Measurements from ENCODE around the gene MIOX.
"Not testable (repeated sequence)": the region's sequence is repeated elsewhere in the genome, so short reads cannot be mapped to it uniquely, and the experiment has no call there.

MIOX gene

GRCh38 chr22:50530877-50531545 is 44.4 kb downstream of the MIOX start:
- DNase-seq = peak; percentile 86

DNA sequence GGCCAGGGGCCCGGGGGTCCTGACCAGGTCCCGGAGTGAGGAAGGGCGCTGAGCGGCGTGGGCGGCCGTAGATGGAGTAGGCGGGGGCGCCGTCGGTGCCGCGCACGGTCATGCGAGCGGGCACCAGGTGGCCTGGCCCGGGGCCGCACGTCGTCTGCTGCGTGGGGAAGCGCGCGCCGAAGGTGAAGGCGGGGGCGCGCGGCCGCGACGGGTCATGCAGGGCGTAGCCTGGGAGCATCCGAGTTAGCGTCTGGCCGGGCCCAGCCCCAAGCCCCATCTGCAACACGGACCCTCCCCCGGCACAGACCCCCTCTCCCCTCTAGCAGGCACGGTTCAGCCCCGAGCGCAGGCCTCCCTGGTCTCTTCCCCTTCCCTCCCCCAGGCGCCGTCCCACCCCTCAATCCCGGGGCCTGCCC is 44.9 kb downstream of the MIOX start:
- DNase-seq = peak; percentile 75

DNA sequence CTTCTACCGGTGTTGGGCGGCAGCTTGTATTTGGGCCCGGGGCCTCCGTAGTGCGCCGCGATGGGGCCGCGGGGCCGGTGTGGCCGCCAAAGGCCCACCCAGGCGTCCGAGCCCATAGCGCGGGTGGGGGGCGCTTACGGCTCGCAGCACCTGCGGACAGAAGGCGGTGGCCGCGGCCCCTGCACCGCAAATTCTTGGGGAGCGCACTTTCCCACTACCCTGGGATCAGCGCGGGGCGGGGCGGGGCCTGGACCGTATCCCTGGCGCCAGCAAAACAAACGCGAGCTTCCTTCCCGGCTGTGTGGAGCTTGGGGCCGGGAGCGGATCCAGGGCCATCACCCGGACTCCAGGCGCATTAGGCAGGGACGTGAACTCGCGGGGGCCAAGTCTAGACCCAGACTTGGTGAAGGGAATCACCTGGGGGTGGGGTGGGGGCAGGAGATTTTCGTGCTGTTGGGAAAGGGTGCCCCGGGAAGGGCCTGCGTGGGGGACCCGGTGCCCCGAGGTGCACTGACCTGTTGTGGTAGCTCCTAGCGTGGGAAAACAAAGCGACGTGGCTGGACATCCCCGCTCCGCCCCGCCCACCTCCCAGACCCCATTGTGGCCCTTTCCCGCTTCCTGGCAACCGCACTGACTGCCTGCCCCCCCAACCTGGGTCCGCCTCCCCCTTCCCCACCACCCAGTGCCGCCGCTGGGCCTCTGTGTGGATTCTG is 45.5 kb downstream of the MIOX start:
- DNase-seq = no peak

DNA sequence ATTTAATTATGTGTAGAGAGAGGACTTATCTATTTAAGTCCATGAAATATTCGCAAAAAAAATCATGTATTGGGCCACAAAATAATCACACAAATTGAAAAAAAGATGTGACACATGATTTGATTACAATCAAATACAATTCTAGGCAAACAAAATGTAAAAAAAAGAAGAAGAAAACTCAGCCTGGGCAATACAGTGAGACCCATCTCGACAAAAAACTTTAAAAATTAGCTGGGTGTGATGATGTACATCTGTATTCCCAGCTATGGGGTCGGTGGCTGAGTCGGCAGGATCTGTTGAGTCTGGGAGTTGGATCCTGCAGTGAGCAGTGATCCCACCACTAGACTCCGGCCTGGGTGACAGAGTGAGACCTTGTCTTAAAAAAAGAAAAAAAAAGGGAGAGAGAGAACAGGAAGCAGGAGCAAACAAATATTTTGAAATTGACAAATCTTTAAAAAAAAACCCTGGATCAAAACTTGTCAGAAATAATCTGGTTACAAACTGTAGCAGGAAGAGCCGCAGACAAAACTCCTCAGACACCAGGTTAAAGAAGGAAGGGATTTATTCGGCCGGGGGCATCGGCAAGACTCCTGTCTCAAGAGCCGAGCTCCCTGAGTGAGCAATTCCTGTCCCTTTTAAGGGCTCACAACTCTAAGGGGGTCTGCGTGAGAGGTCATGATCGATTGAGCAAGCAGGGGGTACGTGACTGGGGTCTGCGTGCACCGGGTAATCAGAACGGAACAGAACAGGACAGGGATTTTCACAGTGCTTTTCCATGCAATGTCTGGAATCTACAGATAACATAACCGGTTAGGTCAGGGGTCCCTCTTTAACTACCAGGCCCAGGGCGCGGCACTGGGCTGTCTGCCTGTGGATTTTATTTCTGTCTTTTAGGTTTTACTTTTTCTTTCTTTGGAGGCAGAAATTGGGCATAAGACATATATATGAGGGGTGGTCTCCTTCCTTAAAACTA is 46.5 kb downstream of the MIOX start:
- no peak for DNase-seq

- not testable (repeated sequence) for DNase-seq
Measured at GRCh38 chr22:50533856-50534711, 47.4 kb downstream of the MIOX start.

GRCh38 chr22:50535113-50535512 is 48.5 kb downstream of the MIOX start:
- DNase-seq = no peak

- DNase-seq = no peak
Measured at GRCh38 chr22:50536226-50536625, 49.6 kb downstream of the MIOX start.

DNA sequence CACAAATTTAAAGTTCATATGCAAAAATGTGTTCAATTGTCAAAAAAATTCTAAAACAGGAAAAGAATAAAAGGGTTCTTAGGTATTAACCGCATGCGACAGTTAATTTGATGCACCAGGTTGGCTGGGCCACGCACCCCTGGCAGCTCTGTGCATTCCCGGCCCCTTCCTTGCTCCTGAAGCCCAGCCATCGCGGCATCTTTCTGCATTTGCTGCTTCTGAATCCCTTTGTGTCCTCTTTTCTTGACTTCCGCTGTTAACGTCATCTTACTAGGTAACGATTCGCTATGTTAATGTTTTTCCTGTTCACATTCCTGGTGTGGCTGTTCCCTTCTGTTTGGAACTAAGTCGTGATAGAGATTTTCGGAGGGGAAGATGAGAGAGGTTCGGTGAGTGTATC is 51.1 kb downstream of the MIOX start:
- no peak for DNase-seq
